RWPE2 (cell line): ENCODE data around the gene SLC19A1.
"Not testable (repeated sequence)": the region's sequence is repeated elsewhere in the genome, so short reads cannot be mapped to it uniquely, and the experiment has no call there.

ENCODE experiments used
- ATAC-seq: fragments of 200-7000 bp; cut with Tn5 transposase; 3 replicates; pipeline ENCODE4 v1.9.1; 2021; ENCODE audit warnings: low read depth
- DNase-seq: peaks from one replicate; pipeline ENCODE4 v3.0.0-alpha.2; 2020; ENCODE audit warnings: low spot score
- H3K27ac ChIP-seq: fragments of 450-650 bp; 2 replicates; pipeline ENCODE4 v1.5.1; 2017; ENCODE audit warnings: mild to moderate bottlenecking; ENCODE audit not compliant: poor library complexity, severe bottlenecking
- H3K27me3 ChIP-seq: fragments of 250-450 bp; sonication (Bioruptor Pico); 2 replicates; pipeline ENCODE4 v1.5.1; 2021; ENCODE audit warnings: mild to moderate bottlenecking, moderate library complexity; ENCODE audit not compliant: insufficient read depth, poor library complexity, severe bottlenecking
- H3K36me3 ChIP-seq: fragments of 250-450 bp; sonication (Bioruptor Pico); 2 replicates; pipeline ENCODE4 v1.5.1; 2020; ENCODE audit warnings: low read depth, mild to moderate bottlenecking, moderate library complexity
- H3K4me1 ChIP-seq: fragments of 250-450 bp; sonication (Bioruptor Pico); 2 replicates; pipeline ENCODE4 v1.5.1; 2021; ENCODE audit warnings: mild to moderate bottlenecking, moderate library complexity; ENCODE audit not compliant: insufficient read depth, poor library complexity, severe bottlenecking
- H3K4me3 ChIP-seq: fragments of 250-450 bp; sonication (Bioruptor Pico); 2 replicates; pipeline ENCODE4 v1.5.1; 2021; ENCODE audit warnings: mild to moderate bottlenecking, moderate library complexity; ENCODE audit not compliant: severe bottlenecking
- H3K9me3 ChIP-seq: fragments of 250-450 bp; sonication (Bioruptor Pico); 2 replicates; pipeline ENCODE4 v1.5.1; 2021; ENCODE audit warnings: mild to moderate bottlenecking, moderate library complexity; ENCODE audit not compliant: severe bottlenecking
- CTCF ChIP-seq: fragments of 450-650 bp; IDR thresholded peaks from one replicate; pipeline ENCODE4 v1.5.1; 2017; ENCODE audit warnings: mild to moderate bottlenecking, moderate library complexity; ENCODE audit not compliant: poor library complexity, severe bottlenecking

SLC19A1 gene

GRCh38 chr21:45504516-45505415, 37.5 kb downstream of the SLC19A1 start:
- no peaks in the 10 kb centered on the region for H3K4me1 ChIP-seq
- no peak overlapping the region for H3K4me3 ChIP-seq
- no peaks in the 10 kb centered on the region for H3K9me3 ChIP-seq
- no peaks in the 10 kb centered on the region for H3K27me3 ChIP-seq
- ATAC-seq, result no peak
- DNase-seq, result peak; percentile 49
- H3K27ac ChIP-seq, result no peak overlapping the region
- H3K36me3 ChIP-seq, result no peaks in the 10 kb centered on the region
- no peak for TF ChIP-seq CTCF

- TF ChIP-seq CTCF, result no peak
- no peaks in the 10 kb centered on the region for H3K4me1 ChIP-seq
Measured at GRCh38 chr21:45504021-45504515, 38.2 kb downstream of the SLC19A1 start.

GRCh38 chr21:45503226-45503625, 39.0 kb downstream of the SLC19A1 start:
- ATAC-seq, H3K36me3 ChIP-seq, H3K27ac ChIP-seq, H3K4me3 ChIP-seq, H3K4me1 ChIP-seq, DNase-seq, H3K27me3 ChIP-seq, H3K9me3 ChIP-seq: not testable (repeated sequence)

More at GRCh38 chr21:45504021-45504515, 38.2 kb downstream of the SLC19A1 start:
- ATAC-seq (no peak), DNase-seq (peak; percentile 54)
- Histone ChIP-seq H3K36me3 (no peaks in the 10 kb centered on the region), H3K27me3 (no peaks in the 10 kb centered on the region), H3K27ac (no peak overlapping the region), H3K9me3 (no peaks in the 10 kb centered on the region), H3K4me3 (no peak overlapping the region)

- Histone ChIP-seq H3K4me1 (no peaks in the 10 kb centered on the region), H3K9me3 (no peaks in the 10 kb centered on the region), H3K4me3 (no peak overlapping the region), H3K36me3 (no peaks in the 10 kb centered on the region), H3K27me3 (no peaks in the 10 kb centered on the region), H3K27ac (no peak overlapping the region)
- ATAC-seq, result no peak
- TF ChIP-seq CTCF, result no peak
- no peak for DNase-seq
Measured at GRCh38 chr21:45502600-45502999, 39.6 kb downstream of the SLC19A1 start.

- no peak overlapping the region for H3K27ac ChIP-seq
- H3K9me3 ChIP-seq, result no peaks in the 10 kb centered on the region
- ATAC-seq (no peak), DNase-seq (peak; percentile 47)
- no peak overlapping the region for H3K4me3 ChIP-seq
- no peaks in the 10 kb centered on the region for H3K36me3 ChIP-seq
- H3K4me1 ChIP-seq, result no peaks in the 10 kb centered on the region
- TF ChIP-seq CTCF, result no peak
- no peaks in the 10 kb centered on the region for H3K27me3 ChIP-seq
Measured at GRCh38 chr21:45502006-45502345, 40.3 kb downstream of the SLC19A1 start.

- DNase-seq, result peak; percentile 14
- not testable (repeated sequence) for H3K9me3 ChIP-seq, H3K4me3 ChIP-seq, H3K4me1 ChIP-seq, H3K27me3 ChIP-seq, H3K36me3 ChIP-seq, H3K27ac ChIP-seq
- ATAC-seq, result peak; percentile 48; the same call in 2 of the 3 replicates
Measured at GRCh38 chr21:45501081-45502005, 40.9 kb downstream of the SLC19A1 start.
